Activated gamma-delta T cell treated with Interleukin-2 at 50 U/mL for 16 hours (primary cell): Measurements from ENCODE around the gene ANKRD53.

ENCODE experiments used
- DNase-seq: peaks from one replicate; pipeline ENCODE4 v3.0.0-alpha.2; 2020

ANKRD53 gene

GRCh38 chr2:70978341-70979179, at the start of gene ANKRD53:
Gene ANKRD53, plus strand, starts transcription at chr2:70978630. Its CDS starts 16 bp downstream, at chr2:70978646.
- no peak for DNase-seq

- DNase-seq = no peak
Observed at GRCh38 chr2:70930371-70931329, 47.8 kb upstream of the ANKRD53 start.

GRCh38 chr2:70931376-70932000, 46.9 kb upstream of the ANKRD53 start:
- no peak for DNase-seq

GRCh38 chr2:70932631-70933230, 45.7 kb upstream of the ANKRD53 start:
- no peak for DNase-seq

- no peak for DNase-seq
Observed at GRCh38 chr2:70934981-70935380, 43.4 kb upstream of the ANKRD53 start.

- no peak for DNase-seq
Observed at GRCh38 chr2:70935468-70936164, 42.8 kb upstream of the ANKRD53 start, which contains the start of gene ATP6V1B1. Gene ATP6V1B1, plus strand, starts transcription at chr2:70935900. Its CDS starts 55 bp downstream, at chr2:70935955.

GRCh38 chr2:70936165-70936978, 42.1 kb upstream of the ANKRD53 start:
- no peak for DNase-seq

- DNase-seq = no peak
Observed at GRCh38 chr2:70936979-70937811, 41.2 kb upstream of the ANKRD53 start.

GRCh38 chr2:70937866-70938585, 40.4 kb upstream of the ANKRD53 start:
- no peak for DNase-seq

GRCh38 chr2:70938586-70938950, 39.9 kb upstream of the ANKRD53 start:
- no peak for DNase-seq

GRCh38 chr2:70939001-70939838, 39.2 kb upstream of the ANKRD53 start:
- no peak for DNase-seq

- no peak for DNase-seq
Observed at GRCh38 chr2:70939839-70940580, 38.4 kb upstream of the ANKRD53 start.

GRCh38 chr2:70941186-70941585, 37.2 kb upstream of the ANKRD53 start:
- DNase-seq = no peak

- no peak for DNase-seq
Observed at GRCh38 chr2:70941701-70942100, 36.7 kb upstream of the ANKRD53 start.

GRCh38 chr2:70942396-70943204, 35.8 kb upstream of the ANKRD53 start:
- no peak for DNase-seq

- no peak for DNase-seq
Observed at GRCh38 chr2:70943205-70943871, 35.1 kb upstream of the ANKRD53 start.
